Loucy (cell line): Measurements from ENCODE around the gene ARSK.

Experiments used
- H2AFZ ChIP-seq: fragments of 200-600 bp; sonication (generic); 2 replicates; pipeline ENCODE4 v1.6.0; 2016; ENCODE audit warnings: antibody characterized with exemption, mild to moderate bottlenecking, low read length, moderate library complexity
- H3F3A ChIP-seq: fragments of 200-600 bp; 2 replicates; pipeline ENCODE4 v1.6.0; 2016; ENCODE audit warnings: antibody characterized with exemption, low read depth, mild to moderate bottlenecking
- H3K27me3 ChIP-seq: fragments of 200-600 bp; sonication (generic); 2 replicates; pipeline ENCODE4 v1.6.1; 2014; ENCODE audit warnings: low read length, mild to moderate bottlenecking; ENCODE audit not compliant: insufficient read depth, poor library complexity, severe bottlenecking
- H3K36me3 ChIP-seq: fragments of 200-600 bp; sonication (generic); 2 replicates; pipeline ENCODE4 v1.6.1; 2016; ENCODE audit warnings: low read length; ENCODE audit not compliant: insufficient read depth
- H3K4me1 ChIP-seq: fragments of 200-600 bp; sonication (generic); 2 replicates; pipeline ENCODE4 v1.5.1; 2014; ENCODE audit warnings: low read length, mild to moderate bottlenecking; ENCODE audit not compliant: insufficient read depth, poor library complexity, severe bottlenecking
- H3K4me2 ChIP-seq: fragments of 200-600 bp; sonication (generic); 2 replicates; pipeline ENCODE4 v1.6.0; 2014; ENCODE audit warnings: antibody characterized with exemption, low read length, low read depth, mild to moderate bottlenecking; ENCODE audit not compliant: poor library complexity, severe bottlenecking
- H3K4me3 ChIP-seq: fragments of 200-600 bp; sonication (generic); 2 replicates; pipeline ENCODE4 v1.5.1; 2014; ENCODE audit warnings: low read length, mild to moderate bottlenecking, mixed read lengths; ENCODE audit not compliant: poor library complexity, severe bottlenecking
- H3K79me2 ChIP-seq: fragments of 200-600 bp; sonication (generic); 2 replicates; pipeline ENCODE4 v1.6.1; 2014; ENCODE audit warnings: low read length; ENCODE audit not compliant: insufficient read depth
- H3K9ac ChIP-seq: fragments of 200-600 bp; sonication (generic); 2 replicates; pipeline ENCODE4 v1.6.0; 2014; ENCODE audit warnings: mild to moderate bottlenecking, low read depth, low read length, moderate library complexity; ENCODE audit not compliant: poor library complexity, severe bottlenecking
- H3K9me2 ChIP-seq: fragments of 200-600 bp; sonication (generic); replicated peaks from 2 replicates; pipeline ENCODE4 v1.6.1; 2016; ENCODE audit warnings: low read depth, low read length, mixed read lengths
- H3K9me3 ChIP-seq: fragments of 200-600 bp; sonication (generic); 2 replicates; pipeline ENCODE4 v1.6.1; 2014; ENCODE audit warnings: mild to moderate bottlenecking, antibody characterized with exemption, low read length, low read depth; ENCODE audit not compliant: insufficient read depth
- H4K20me1 ChIP-seq: fragments of 200-600 bp; sonication (generic); 2 replicates; pipeline ENCODE4 v1.6.0; 2014; ENCODE audit warnings: antibody characterized with exemption, low read length, mild to moderate bottlenecking; ENCODE audit not compliant: insufficient read depth, poor library complexity, severe bottlenecking
- CTCF ChIP-seq: fragments of 200-600 bp; sonication (generic); conservative IDR thresholded peaks from 2 replicates; pipeline ENCODE4 v1.5.1; 2014; ENCODE audit warnings: mild to moderate bottlenecking, antibody characterized with exemption, low read length
- EZH2phosphoT487 ChIP-seq: fragments of 200-600 bp; IDR thresholded peaks from 2 replicates; pipeline ENCODE4 v1.6.1; 2018; ENCODE audit warnings: antibody characterized with exemption, mild to moderate bottlenecking, moderate library complexity, borderline replicate concordance

ARSK gene

GRCh38 chr5:95565280-95565920 lies 10.5 kb downstream of the ARSK start:
- no peaks in the 10 kb centered on the region for H4K20me1 ChIP-seq
- H3K9me2 ChIP-seq, result 0 out of 2 replicates have a peak, but pooled peaks cover 4% of the 10 kb centered on the region
- H3K4me1 ChIP-seq, result peaks cover 7% of the 10 kb centered on the region
- H3K9ac ChIP-seq, result no peak overlapping the region
- H3K9me3 ChIP-seq, result no peaks in the 10 kb centered on the region
- H3K4me3 ChIP-seq, result no peak overlapping the region
- H2AFZ ChIP-seq, result no peak overlapping the region
- H3K27me3 ChIP-seq, result no peaks in the 10 kb centered on the region
- TF ChIP-seq CTCF, result no peak
- no peak for TF ChIP-seq EZH2phosphoT487
- H3K79me2 ChIP-seq, result no peaks in the 10 kb centered on the region
- H3K36me3 ChIP-seq, result peaks cover 12% of the 10 kb centered on the region; the same call in 1 of the 2 replicates
- no peak overlapping the region for H3K4me2 ChIP-seq
- no peaks in the 10 kb centered on the region for H3F3A ChIP-seq

DNA sequence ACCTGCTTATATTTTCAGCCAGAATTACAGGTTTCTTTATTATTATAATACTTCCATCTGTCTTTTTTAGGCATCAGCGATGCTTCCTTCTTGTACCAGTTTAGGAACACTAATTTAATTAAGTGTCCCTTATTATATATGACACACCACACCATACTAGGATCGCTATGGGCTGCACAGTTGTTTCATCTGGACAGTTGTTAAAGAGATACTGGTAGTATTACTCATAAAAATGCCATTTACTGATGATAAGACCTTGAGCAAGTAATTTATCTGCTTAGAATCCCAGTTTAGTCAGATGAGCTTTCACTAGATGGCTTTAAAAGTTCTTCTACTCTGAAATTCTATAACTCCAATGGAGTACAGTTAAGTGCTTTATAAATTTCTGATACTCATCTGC lies 17.1 kb downstream of the ARSK start:
- Histone ChIP-seq H3K4me2 (no peak overlapping the region), H4K20me1 (no peaks in the 10 kb centered on the region), H3F3A (no peaks in the 10 kb centered on the region), H3K36me3 (peaks cover 7% of the 10 kb centered on the region; the same call in 1 of the 2 replicates), H3K9me3 (no peaks in the 10 kb centered on the region), H3K4me1 (no peaks in the 10 kb centered on the region), H3K79me2 (no peaks in the 10 kb centered on the region), H3K4me3 (no peak overlapping the region), H2AFZ (no peak overlapping the region), H3K9me2 (no peaks in the 10 kb centered on the region), H3K27me3 (no peaks in the 10 kb centered on the region), H3K9ac (no peak overlapping the region)
- TF ChIP-seq CTCF (no peak), EZH2phosphoT487 (no peak)

- Histone ChIP-seq H3K79me2 (no peaks in the 10 kb centered on the region), H3K36me3 (no peaks in the 10 kb centered on the region), H3K9ac (no peak overlapping the region), H2AFZ (no peak overlapping the region), H3K4me3 (no peak overlapping the region), H3K9me2 (no peaks in the 10 kb centered on the region), H3K27me3 (no peaks in the 10 kb centered on the region), H3F3A (no peaks in the 10 kb centered on the region), H4K20me1 (no peaks in the 10 kb centered on the region), H3K4me1 (no peaks in the 10 kb centered on the region), H3K4me2 (no peak overlapping the region), H3K9me3 (no peaks in the 10 kb centered on the region)
- TF ChIP-seq CTCF (no peak), EZH2phosphoT487 (no peak)
Measured at GRCh38 chr5:95581576-95581975, 26.7 kb downstream of the ARSK start.
